Lower leg skin (tissue), 3 donors: ENCODE measurements around the gene MAP3K3.

Experiments
- CTCF ChIP-seq, 3 donors: fragments of 450-650 bp; IDR thresholded peaks; one replicate each; pipeline ENCODE4 v1.5.1; 2016; ENCODE audit warnings: antibody characterized with exemption in 3 of 3, mild to moderate bottlenecking in 3 of 3, moderate library complexity in 2 of 3
- POLR2A ChIP-seq, 2 donors: fragments of 450-650 bp; IDR thresholded peaks; one replicate each; pipeline ENCODE4 v1.6.1; 2016 to 2017; ENCODE audit warnings: antibody characterized with exemption in 2 of 2, mild to moderate bottlenecking in 1 of 2, moderate library complexity in 1 of 2

- TF ChIP-seq CTCF (IDR thresholded peaks at IDR 0.05) (no peak), POLR2A (IDR thresholded peaks at IDR 0.05) (no peak)
These were observed 13.1 kb downstream of the MAP3K3 start for GRCh38 chr17:63635290-63635689.
